SH-SY5Y (cell line): ENCODE data around the gene RGS3.
A peak's percentile ranks its signal among the peaks of the same experiment; 100 is the strongest.

Experiments
- GATA2 ChIP-seq: IDR thresholded peaks from 2 replicates; pipeline ENCODE4 v1.6.1; 2011; ENCODE audit warnings: mild to moderate bottlenecking, low read depth, low read length
- GATA3 ChIP-seq: IDR thresholded peaks from 2 replicates; pipeline ENCODE4 v1.6.1; 2011; ENCODE audit warnings: low read depth, mild to moderate bottlenecking, low read length, moderate library complexity

Gene RGS3

DNA sequence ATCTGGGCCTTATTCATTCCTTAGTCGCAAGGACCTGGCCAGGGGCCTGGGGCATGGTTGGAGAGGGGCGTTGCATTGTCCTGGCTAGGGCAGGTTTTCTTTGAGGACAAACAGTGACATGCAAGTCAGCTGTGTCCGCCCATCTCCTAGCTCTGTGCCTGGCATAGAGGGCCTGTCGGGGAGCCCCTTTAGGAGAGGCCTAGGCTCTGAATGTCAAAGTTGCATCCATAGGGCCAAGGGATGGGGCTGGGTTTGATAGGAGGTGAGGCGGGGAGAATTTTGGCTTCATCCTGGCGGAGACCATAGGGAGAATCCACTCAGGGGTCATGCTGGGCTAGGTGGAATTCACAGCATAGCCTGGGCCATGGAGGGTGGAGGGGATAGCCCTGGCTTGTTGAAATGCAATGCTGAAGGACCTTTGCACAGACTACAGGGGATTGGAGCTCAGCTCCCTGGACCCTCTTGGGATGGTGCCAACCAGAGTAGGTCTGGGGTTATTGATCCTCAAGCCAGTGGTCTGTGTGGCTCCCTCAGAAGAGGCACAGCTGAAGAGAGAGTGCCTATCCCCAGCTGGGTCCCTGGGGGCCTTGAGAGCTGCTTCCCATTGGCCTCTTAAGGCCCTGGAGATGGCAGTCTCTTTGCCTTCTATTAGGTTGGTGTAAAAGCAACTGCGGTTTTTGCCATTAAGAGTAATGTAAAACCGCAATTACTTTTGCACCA, 104.0 kb downstream of the RGS3 start:
- TF ChIP-seq GATA2, result no peak

DNA sequence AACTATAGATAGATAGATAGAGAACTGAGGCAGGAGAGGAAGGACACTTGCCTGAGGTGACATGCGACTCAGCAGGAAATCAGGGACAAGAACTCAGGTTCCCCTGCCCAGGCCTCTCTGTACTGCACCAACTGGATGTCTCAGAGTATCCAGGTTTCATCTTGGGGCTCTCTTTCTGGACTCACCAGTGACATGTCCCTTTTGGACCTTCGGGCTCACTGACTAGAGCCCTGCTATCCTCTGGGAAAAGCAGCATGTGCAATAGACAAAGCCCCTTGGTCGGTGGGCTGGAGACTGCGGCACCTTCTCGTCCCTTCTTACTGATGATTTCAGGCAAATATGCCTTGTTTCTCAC, 104.5 kb downstream of the RGS3 start:
- TF ChIP-seq GATA3 (no peak), GATA2 (no peak)

- no peak for TF ChIP-seq GATA2
- no peak for TF ChIP-seq GATA3
Observed at GRCh38 chr9:113568571-113569321, 105.2 kb downstream of the RGS3 start.

DNA sequence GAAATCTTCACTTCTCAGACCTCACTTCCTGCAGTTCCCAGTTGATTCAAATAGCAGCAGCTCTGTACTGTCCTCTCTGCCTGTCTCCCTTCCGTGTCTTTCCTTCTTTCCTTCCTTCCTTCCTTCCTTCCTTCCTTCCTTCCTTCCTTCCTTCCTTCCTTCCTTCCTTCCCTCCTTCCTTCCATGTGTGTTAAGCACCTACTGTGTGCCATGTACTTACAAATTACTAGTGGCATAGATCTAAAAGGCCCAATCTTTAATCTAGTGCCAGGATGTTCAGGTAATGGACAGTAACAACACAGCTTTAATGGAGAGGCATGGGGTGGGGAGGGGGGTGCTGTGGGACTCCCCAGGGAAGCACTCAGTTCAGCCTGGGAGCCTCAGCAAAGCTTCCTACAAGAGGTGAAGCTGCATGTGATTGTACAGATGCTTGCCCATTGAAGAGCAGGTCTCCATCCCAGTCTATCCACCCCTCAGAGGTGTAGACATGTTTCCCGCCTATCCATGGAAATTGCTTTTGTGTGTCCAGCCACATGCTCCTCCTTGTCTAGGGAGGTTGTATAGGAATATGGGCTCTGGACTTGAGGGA, 106.0 kb downstream of the RGS3 start:
- no peak for TF ChIP-seq GATA3
- no peak for TF ChIP-seq GATA2

DNA sequence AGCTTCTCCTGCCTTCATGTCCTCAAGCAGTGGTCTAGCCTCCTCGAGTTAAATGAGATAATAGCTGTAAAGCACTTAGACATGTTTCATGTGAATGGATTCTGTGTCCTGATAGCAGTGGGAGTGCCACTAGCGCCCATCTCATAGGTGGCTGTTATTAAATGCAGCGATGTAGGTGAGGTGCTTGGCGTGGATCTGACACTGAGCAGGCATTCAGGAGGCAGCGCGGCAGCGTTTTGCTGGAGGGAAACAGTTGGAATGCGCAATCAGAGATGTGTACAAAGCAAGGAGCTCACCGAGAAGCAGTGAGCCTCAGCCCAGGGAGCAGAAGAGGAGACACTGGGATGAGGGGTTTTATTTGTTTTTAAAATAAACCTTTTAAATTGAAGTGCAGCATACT, 106.6 kb downstream of the RGS3 start:
- TF ChIP-seq GATA3, result no peak
- no peak for TF ChIP-seq GATA2

- no peak for TF ChIP-seq GATA3
- no peak for TF ChIP-seq GATA2
Observed at GRCh38 chr9:113570749-113571711, 107.5 kb downstream of the RGS3 start.

DNA sequence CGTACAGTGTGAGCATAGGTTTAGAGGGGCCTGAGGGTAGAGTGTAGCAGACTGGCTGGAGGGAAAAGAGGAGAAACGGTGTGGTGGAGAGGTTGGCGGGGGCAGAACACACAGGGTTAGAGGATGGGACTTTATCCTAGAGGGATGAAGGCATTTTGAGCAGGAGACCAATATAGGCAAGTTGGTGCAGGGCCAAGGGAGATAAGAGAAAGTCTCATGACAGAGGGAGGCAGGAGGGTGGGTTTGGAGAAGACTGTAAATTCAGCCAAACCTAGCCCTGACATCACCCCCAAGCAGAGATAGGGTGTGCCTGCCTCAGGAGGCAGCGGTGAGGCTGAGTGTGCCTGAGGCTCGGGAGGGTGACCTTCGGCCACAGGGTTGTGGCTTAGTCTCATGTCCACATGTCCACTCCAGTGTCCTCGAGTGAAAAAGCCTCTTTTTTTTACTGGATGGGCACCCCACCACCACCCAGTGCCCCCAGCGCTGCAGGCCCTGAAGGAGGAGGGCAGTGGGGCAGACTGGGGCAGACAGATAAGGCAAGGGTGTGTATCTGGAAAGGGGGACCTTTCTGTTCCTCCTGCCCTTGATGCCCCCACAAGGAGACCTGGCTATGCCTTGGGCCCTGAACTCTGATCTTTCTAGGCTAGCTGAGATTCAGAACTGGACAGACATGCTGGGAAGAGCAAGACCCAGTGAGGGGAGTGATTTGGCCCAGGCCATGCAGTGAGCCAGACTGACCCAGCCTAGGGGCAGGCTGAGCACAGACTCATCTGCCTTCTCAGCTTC, 108.7 kb downstream of the RGS3 start:
- TF ChIP-seq GATA2 (no peak), GATA3 (no peak)

DNA sequence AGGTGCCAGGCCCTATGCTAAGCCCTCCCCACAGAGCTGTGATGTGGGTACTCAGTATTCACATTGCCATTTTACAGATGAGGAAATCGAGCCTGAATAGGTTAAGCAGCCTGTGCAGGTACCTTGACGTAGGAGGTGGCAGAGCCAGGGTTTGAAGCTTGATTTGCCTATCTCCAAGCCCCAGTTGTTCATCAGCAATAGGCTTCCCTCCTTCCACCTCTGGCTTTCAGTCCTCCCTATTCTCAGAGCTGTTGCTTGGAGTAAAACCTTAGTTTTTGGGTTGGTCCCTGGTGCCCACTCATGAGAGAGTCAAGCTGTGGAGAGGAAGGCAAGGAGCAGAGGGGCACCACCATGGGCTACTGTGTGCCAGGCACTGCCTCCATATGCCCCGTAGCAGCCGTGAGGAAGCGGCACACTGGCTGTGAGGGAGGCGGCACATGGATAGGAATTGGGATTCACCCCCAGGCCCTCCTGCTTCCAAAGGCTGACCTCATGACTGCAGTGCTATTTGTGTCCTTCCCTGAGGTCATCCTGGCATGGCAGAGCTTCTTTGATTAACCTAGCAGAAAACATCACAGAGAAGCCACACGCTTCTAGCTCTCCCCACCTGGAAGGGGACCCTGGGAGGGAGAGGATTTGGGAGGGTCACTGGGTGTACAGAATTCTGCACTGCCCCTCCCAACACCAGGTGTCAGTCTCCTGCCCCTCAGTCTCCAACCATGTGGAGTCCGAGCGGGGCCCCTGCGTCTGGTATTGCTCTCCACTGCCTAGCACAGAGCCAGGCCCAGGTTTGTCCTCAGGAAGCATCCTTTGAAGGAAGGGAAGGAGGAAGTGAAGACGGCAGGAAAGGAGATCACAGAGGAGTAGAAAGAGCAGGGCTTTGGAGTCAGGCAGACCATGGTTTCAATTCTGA, 109.8 kb downstream of the RGS3 start:
- TF ChIP-seq GATA3 (no peak), GATA2 (no peak)

DNA sequence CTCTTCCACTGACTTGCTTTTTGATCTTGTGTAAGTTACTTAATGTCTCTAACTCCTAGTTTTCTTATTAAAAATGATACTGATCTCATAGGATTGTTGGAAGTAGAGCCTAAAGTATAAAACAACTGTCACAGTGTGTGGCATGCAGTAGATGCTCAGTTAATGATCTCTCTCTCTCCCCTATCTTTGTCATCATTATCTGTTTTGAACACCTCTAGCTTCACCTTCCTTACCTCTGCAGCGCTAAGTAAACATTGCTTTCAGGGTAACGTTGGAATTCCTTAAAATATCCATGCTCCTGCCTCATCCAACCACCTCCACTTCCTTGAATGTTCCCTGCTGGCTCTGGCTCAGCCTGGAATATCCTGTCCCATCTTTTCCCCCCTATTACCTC, 110.4 kb downstream of the RGS3 start:
- no peak for TF ChIP-seq GATA3
- TF ChIP-seq GATA2, result no peak

GRCh38 chr9:113574441-113575262, 111.1 kb downstream of the RGS3 start:
- TF ChIP-seq GATA3 (no peak), GATA2 (no peak)

DNA sequence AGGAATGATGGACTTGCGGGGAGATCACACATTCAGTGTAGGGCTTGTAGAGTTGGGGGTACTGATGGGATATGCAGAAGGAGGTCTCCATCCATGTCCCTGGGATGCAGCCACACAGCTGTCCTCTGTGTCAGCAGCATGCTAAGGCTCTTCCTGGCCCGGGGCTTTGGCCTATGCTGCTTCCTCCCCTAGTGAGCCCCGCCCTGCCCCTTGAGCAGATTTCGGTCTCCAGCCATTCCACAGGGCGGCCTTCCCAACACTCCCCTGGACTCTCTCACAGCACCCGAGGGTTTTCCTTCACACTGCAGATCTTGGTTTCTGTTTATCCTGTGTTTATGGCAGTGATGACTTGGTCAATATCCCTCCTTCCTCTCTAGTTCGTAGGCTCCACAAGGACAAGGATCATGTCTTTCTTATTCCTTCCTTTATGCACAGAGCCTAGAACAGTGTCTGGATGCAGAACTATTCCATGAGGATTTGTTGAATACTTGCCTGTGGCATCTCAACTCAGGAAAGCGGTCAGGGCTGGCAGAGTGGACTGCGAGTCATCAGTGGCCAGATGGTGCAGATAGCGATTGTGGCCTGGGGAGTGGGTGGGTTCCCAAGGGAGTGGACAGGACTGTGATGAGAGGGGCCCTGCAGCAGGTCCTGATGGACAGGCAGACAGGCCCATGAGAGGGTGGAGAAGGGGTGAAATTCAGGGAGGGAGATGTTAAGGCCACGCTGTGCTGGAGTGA, 114.2 kb downstream of the RGS3 start:
- TF ChIP-seq GATA3, result no peak
- TF ChIP-seq GATA2, result peak; percentile 65
